ENCODE measurements around the gene UBE2L5.

- no peak for TF ChIP-seq POLR2AphosphoS5 (IDR thresholded peaks at IDR 0.05)
- no peak for TF ChIP-seq CTCF (IDR thresholded peaks at IDR 0.05; ENCODE audit: poor library complexity, severe bottlenecking)
- TF ChIP-seq TAF1 (IDR thresholded peaks at IDR 0.05; ENCODE audit: low read depth), result no peak
- no peak for TF ChIP-seq MXI1 (conservative IDR thresholded peaks at IDR 0.05; ENCODE audit: poor library complexity, severe bottlenecking)
- no peak for TF ChIP-seq EP300 (conservative IDR thresholded peaks at IDR 0.05; ENCODE audit: poor library complexity, severe bottlenecking)
- no peak for TF ChIP-seq EZH2 (IDR thresholded peaks at IDR 0.05; ENCODE audit: borderline replicate concordance, insufficient read depth, low read length, poor library complexity, severe bottlenecking)
Measured at GRCh38 chr13:30423891-30424290, 1.6 kb downstream of the UBE2L5 start.

All from neural cell (in vitro differentiated cells).